Measurements from ENCODE around the gene PMEPA1.

DNA sequence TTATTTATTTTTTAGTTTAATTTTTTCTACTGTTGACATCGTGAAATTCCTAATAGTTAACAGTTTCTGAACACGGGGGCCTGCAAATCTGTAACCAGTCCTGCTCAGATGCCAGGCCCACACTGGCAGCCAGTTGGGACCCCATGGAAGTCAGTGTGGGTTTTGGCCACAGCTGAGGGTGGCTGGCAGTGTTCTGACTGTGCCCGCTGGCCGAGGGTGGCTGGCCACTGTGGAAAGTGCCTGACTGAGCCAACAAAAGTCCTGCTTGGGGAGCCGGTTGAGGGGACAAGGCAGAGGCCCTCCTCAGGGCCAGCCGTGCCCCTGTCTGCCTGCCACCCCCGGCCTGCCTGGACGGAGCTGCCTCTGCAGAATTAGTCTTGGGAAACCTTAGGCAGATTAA, 4.1 kb upstream of the PMEPA1 start:
- TF ChIP-seq CTCF (IDR thresholded peaks at IDR 0.05) (no peak), POLR2AphosphoS5 (IDR thresholded peaks at IDR 0.05; ENCODE audit: low read depth, low read length) (no peak), TCF7L2 (IDR thresholded peaks at IDR 0.05; ENCODE audit: low read depth, low read length) (no peak), SIN3A (IDR thresholded peaks at IDR 0.05; ENCODE audit: borderline replicate concordance, insufficient read depth, low read depth, low read length) (no peak)
- TF ChIP-seq, protein P1, sequence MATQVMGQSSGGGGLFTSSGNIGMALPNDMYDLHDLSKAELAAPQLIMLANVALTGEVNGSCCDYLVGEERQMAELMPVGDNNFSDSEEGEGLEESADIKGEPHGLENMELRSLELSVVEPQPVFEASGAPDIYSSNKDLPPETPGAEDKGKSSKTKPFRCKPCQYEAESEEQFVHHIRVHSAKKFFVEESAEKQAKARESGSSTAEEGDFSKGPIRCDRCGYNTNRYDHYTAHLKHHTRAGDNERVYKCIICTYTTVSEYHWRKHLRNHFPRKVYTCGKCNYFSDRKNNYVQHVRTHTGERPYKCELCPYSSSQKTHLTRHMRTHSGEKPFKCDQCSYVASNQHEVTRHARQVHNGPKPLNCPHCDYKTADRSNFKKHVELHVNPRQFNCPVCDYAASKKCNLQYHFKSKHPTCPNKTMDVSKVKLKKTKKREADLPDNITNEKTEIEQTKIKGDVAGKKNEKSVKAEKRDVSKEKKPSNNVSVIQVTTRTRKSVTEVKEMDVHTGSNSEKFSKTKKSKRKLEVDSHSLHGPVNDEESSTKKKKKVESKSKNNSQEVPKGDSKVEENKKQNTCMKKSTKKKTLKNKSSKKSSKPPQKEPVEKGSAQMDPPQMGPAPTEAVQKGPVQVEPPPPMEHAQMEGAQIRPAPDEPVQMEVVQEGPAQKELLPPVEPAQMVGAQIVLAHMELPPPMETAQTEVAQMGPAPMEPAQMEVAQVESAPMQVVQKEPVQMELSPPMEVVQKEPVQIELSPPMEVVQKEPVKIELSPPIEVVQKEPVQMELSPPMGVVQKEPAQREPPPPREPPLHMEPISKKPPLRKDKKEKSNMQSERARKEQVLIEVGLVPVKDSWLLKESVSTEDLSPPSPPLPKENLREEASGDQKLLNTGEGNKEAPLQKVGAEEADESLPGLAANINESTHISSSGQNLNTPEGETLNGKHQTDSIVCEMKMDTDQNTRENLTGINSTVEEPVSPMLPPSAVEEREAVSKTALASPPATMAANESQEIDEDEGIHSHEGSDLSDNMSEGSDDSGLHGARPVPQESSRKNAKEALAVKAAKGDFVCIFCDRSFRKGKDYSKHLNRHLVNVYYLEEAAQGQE (IDR thresholded peaks at IDR 0.05; ENCODE audit: insufficient read depth in 1 of 2, low read depth in 2 of 2, low read length in 1 of 2), result no peak
